ENCODE results near the gene GBE1.
A peak's percentile ranks its signal among the peaks of the same experiment; 100 is the strongest.
"Not testable (repeated sequence)": the region's sequence is repeated elsewhere in the genome, so short reads cannot be mapped to it uniquely, and the experiment has no call there.

GBE1 gene

DNA sequence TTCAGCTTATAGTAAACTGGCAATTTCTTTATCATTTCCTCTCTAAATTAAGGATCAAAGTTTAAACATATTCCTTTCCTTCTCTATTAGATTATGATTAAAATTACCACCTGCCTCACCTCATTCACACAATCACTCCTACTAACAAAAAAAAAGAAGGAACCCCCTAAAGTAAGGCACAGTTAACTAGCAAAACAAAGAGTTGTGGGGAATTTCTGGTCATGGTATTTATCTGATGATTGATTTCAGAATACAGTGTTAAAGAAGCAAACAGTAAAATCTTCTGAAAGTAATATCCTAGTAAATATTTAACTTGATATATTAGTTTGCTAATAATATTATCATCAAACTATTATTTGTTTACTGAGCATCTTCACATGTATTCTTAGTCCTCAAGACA is 8.8 kb downstream of the GBE1 start:
- no peak for DNase-seq

DNA sequence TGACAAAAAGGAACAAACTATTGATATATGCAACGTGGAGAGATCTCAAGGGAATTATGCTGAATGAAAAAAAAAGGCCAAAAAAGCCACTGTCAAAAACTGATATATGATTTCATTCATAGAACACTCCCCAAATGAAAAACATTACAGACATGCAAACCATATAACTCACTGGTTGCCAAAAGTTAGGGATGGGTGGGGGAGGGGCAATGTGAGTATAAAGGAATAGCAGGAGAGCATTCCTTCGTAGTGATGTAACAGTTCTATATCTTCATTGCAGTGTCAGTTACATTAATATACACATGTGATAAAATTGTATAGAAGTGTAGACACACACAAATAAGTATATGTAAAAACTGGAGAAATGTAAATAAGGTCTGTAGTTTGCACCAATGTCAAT is 12.2 kb downstream of the GBE1 start:
- DNase-seq = no peak

DNA sequence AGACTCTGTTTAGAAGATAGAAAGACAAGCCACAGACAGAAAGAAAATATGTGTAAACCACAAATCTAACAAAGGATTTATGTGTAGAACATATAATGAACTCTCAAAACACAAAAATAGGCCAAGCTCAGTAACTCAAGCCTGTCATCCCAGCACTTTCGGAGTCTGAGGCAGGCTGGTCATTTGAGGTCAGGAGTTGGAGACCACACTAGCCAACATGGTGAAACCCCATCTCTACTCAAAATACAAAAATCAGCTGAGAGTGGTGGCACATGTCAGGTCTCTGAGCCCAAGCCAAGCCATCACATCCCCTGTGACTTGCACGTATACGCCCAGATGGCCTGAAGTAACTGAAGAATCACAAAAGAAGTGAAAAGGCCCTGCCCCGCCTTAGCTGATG is 14.2 kb downstream of the GBE1 start:
- not testable (repeated sequence) for DNase-seq

DNA sequence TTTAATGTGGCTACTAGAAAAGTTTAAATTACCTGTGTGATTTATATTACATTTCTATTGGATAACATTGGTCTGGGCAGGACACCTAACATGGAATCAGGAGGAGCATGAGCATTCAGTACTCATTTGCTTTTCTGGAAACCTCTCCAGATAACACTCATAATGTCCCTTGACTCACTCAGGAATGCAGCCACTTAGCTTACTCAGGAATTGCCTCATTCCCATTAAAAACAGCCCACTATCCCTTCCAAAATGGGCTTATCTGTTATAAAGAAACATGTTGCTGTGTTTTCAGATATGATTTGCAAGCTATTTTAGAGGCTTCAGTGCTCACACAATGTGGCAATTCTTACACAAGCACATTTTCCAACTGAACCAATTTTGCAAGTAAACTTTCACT is 17.1 kb downstream of the GBE1 start:
- DNase-seq = no peak

DNA sequence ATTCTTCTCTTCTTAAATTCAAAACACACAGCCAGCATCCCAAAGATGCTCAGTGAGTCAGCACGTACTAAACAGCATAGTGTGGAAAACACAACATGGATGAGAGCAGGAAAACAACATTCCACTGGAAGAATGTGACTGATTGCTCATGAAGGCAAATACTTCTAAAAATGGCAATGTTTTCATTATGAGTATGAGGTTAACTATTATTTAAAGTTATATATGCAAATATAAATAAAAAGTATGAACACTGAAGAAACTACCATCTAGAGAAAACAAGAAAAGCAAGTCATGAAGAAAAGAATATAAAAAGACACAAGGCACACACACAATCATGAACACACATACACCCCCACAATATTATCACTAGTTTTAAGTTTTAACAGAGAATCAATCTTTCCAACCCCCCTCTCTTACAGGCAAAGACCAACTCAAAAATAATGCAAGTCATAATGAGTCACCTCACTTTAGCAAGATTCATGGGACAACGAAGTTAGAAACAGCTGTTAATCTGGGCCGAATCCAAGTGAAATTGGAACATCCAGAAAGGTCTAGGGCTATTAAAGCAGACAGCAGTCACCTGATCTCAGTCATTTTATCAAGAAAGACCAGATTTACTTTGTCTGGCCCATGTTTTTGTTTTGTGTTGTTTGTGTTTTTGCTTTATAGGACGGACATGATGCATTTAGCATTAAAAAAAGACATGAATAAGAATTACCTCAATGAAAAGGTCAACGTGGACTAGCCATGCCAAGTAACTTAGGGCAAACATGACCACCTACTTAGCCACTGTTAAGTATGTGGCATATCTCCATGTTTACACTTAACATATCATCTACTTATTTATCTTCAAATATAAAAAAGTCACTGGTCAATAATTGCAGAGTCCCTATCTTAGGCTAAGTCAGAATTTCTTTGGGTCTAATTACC is 18.1 kb downstream of the GBE1 start:
- peak; percentile 17 to 62 (median 41) for DNase-seq

DNA sequence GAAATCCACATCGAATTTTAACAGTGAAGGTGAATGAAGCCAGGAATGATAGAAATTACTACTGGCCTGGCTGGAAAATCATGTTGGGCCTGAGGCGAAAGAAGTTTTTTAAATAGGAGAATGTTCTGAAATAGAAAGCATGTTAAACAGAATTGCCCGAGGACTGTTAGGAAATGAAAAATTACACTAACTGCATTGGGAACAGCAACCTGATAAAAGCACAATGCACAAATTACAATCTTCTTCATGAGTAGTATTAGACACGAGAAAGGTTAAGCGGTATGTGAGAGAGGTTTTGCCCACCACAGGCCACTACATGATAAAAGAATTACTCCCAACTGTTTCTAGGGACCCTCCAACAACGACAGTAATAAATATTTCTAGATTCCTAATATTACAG is 18.9 kb downstream of the GBE1 start:
- DNase-seq = no peak

DNA sequence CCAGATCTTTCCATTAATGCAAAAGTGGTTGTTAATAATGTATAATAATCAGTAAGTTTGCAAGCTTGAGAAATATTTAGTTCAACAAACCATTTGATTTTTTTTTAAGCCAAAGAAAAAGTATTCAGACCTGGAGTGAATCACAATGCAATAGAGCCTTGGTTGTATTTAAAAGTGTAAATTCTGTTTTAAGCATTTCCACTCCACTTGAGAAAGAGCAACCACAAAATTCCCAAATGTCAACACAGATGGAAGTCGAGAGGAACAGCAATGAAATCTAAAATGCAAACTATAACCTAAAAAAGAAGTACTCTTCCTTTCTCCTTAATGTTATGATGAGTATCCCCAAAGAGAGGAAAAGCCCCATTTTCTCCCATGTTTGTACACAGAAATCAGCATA is 20.2 kb downstream of the GBE1 start:
- DNase-seq = no peak

DNA sequence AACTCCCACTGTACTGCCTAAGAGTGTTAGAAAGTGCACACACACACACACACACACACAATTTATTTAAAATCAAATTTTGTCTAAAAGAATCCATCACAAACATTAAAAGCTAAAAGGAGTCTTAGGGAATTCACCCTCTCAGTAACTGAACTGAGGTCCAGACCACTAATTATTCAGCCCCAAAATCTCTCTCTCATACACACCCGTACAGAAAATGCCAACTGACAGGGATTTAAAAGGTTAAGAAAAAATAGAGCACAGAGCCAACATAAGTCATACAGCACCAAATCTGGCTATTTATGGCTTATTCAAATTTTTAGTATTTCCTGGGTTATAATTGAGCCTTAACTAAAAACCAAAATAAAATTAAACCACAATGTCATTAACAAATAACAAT is 20.7 kb downstream of the GBE1 start:
- DNase-seq = no peak

DNA sequence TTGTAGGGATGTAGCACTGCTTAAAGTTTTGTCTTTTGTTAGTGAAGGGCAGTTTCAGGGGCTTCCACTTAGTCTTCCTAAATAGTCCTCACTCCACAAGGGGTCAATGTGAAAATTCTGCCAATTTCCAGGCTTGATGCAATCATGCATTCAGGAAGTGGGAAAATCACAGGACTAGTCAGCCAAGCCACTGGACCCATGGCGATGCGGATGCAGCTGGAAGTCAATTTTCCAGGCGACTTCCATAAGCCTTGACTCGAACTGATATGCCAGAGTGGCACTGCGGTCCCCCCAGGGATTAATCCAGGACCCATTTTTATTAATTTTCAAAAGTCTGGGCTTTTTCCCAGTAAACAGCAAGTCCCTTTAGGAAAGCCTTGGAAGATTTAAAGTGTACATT is 26.1 kb downstream of the GBE1 start:
- no peak for DNase-seq

DNA sequence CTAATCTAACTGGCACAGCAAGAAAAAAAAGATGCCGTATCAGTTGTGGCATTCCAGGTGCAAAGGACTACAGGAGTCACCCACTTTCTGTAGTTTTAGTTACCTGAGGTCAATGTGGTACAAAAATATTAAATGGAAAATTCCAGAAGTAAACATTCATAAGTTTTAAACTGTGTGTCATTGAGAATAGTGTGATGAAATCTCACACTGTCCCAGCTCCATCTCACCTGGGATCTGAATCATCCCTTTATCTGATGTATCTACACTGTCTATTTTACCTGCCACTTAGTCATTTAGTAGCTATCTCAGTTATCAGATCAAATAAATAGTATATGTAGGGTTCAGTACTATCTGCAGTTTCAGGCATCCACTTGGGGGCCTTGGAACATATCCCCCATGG is 26.7 kb downstream of the GBE1 start:
- DNase-seq = no peak

- DNase-seq = no peak
Measured at GRCh38 chr3:81732642-81733041, 28.8 kb downstream of the GBE1 start.

GRCh38 chr3:81728766-81729544 is 32.5 kb downstream of the GBE1 start:
- no peak for DNase-seq

- DNase-seq = no peak
Measured at GRCh38 chr3:81726735-81727134, 34.7 kb downstream of the GBE1 start.

DNA sequence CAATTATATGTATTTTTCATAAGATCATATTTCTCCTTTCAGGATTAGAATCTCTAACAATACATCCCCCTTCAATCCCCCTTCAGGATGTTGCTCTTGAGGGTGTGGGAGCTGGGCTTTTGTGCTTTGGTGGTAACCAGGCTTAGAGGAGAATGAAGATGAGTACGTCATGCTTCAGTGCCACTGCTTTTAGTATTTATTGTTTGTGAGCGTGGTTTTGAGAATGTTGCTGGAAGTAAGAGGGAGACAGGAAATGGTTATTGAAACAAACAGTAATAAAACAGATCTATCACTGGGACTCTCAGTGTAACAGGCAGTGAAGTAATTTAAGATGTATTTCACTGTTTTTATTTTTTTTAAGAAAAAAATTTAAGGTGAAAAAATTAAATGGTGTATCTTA is 35.3 kb downstream of the GBE1 start:
- no peak for DNase-seq

GRCh38 chr3:81723732-81724313 is 37.6 kb downstream of the GBE1 start:
- peak in 1 of 4 experiments; percentile 7 for DNase-seq

GRCh38 chr3:81718311-81718710 is 43.1 kb downstream of the GBE1 start:
- DNase-seq = no peak

- no peak for DNase-seq
Measured at GRCh38 chr3:81716870-81717509, 44.5 kb downstream of the GBE1 start.

DNA sequence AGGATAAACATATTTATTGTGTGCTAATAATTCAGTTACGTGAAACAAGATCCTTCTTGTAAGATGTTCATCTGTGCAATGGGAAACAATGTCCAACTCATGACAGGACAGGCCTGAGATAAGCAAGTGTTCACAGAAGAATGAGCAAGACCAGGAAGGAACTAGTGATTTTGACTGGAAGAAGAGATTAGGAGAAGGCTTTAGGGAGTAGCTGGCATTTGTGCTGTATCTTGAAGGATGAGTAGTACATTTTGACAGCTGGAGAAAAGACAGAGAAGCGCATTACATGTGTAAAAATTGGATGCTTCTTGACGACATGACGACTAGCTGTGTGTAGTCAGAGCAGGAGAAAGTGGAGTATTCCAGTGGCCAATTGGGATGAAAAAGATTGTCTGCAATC is 48.4 kb downstream of the GBE1 start:
- DNase-seq = no peak

DNA sequence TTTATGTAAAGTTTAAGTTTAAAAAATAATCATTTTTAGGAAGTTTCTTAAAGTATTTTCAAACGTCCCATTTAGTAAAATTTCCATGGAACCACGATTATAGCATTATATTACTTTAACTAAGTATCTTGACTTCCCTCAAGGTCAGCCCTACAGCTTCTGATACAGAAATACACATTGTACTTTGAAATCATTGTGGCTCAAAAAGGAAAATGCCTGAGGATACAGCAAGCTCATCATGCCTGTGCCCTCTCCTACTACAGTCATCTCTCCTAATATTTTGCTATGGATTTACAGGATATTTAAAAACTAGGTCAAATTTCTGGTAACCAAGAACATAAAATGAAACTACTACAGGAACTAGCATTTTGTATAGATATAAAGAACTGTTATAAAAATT is 51.8 kb downstream of the GBE1 start:
- no peak for DNase-seq

DNA sequence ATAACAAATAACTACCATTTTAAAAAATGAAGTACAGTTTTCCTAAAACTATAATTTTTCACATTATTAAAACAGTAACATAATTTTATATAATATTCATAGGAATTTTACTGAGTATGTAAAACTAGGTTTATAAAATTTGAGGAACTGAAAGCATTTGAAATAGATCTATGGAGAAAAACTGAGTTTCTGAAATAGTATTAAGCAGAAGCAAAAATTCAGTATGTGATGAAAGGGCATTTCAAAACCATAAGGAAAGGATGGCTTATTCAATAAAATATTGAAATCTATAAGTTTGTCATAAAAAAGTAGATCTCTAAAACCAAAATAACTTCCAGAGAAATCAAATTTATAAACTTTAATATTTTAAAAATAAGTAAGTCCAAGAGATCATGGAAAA is 53.4 kb downstream of the GBE1 start:
- peak in 2 of 4 experiments; percentile 33 to 52 for DNase-seq

GRCh38 chr3:81702126-81702525 is 59.3 kb downstream of the GBE1 start:
- DNase-seq = no peak

DNA sequence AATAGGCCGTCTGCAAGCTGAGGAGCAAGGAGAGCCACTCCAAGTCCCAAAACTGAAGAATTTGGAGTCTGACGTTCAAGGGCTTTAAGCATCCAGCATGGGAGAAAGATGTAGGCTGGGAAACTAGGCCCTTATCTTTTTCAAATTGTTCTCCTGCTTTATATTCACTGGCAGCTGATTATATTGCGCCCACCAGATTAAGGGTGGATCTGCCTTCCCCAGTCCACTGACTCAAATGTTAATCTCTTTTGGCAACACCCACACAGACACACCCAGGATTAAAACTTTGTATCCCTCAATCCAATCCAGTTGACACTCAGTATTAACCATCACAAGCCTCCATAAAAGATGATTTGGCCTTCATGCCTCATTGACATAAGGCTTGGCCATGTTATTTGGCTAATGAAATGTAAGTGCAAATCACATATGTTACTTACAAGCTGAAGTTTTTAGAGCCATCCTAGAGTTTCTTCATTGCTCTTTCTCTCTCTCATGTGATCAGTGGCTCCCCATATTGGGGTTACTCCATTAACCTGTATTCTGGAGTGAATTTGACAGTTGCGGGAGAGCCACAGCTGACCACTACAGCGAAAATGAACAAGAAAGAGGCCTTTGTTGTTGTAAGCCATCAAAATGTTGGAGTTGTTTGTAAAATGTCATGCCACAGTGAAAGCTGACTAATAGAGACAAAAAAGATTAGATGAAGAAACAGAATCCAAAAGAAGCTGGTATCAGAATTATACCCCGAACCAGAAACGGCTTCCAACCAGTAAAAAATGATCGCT is 61.7 kb downstream of the GBE1 start:
- no peak for DNase-seq

Data from suppressor macrophage (primary cell).